SK-N-MC (cell line): Measurements from ENCODE around the gene PROCA1.

Experiments
- EZH2 ChIP-seq: fragments of 200-600 bp; sonication (generic); IDR thresholded peaks from one replicate; pipeline ENCODE4 v1.6.1; 2017; ENCODE audit warnings: antibody characterized with exemption
- POLR2AphosphoS5 ChIP-seq: IDR thresholded peaks from 2 replicates; pipeline ENCODE4 v1.6.1; 2012; ENCODE audit warnings: mild to moderate bottlenecking, low read depth, low read length, borderline replicate concordance

- TF ChIP-seq EZH2 (no peak), POLR2AphosphoS5 (no peak)
Measured at GRCh38 chr17:28756049-28756804, 44.5 kb upstream of the PROCA1 start.
